HL-60 (cell line): Measurements from ENCODE around the gene C22orf39.

Experiments
- CTCF ChIP-seq: IDR thresholded peaks from one replicate; pipeline ENCODE4 v1.5.1; 2011; ENCODE audit warnings: low read length, control low read depth, inconsistent platforms; ENCODE audit not compliant: insufficient read depth
- GABPA ChIP-seq: IDR thresholded peaks from 2 replicates; pipeline ENCODE4 v1.6.1; 2012; ENCODE audit warnings: low read depth
- POLR2AphosphoS5 ChIP-seq: IDR thresholded peaks from 2 replicates; pipeline ENCODE4 v1.6.1; 2012; ENCODE audit warnings: low read depth
- REST ChIP-seq: IDR thresholded peaks from 2 replicates; pipeline ENCODE4 v1.6.1; 2012; ENCODE audit warnings: low read depth; ENCODE audit not compliant: insufficient replicate concordance

GRCh38 chr22:19443544-19444211, 3.8 kb downstream of the C22orf39 start:
- TF ChIP-seq CTCF = no peak
- TF ChIP-seq POLR2AphosphoS5 = no peak
- TF ChIP-seq REST = no peak
- TF ChIP-seq GABPA = no peak
